ENCODE results near the gene WNT7B. TPM values are rescaled to one million over a fixed set of nuclear protein-coding genes. Genes with fewer than 3 reads are reported as not detected.

The WNT7B gene
- total RNA-seq, 1 donor from 2014 or later, result 3.7 TPM

DNA sequence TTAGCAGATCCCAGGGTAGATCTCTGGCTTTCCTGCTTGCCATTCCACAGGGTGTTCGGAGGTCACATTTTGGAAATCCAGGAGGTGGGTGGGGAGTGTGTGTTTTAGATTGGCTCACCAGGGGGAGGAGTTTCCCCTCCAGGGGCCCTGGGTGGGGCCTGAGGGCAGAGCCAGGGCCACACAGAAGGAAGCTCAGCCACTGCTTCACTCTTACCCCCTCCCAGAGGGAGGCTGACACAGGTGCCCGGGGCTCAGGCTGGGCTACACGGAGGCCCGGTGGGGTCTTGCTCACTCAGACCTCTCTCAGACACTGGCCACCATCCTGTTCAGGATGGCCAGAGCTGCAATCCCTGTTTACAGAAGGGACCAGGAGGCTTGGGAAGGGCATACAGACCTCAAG is 2.5 kb downstream of the WNT7B start:
- H3K27ac Mint-ChIP-seq, result no peak overlapping the region
- no peaks in the 10 kb centered on the region for H3K36me3 Mint-ChIP-seq (ENCODE audit: insufficient read depth)
- peaks cover 11% of the 10 kb centered on the region for H3K4me1 Mint-ChIP-seq (ENCODE audit: low read depth)
- H3K4me3 Mint-ChIP-seq (ENCODE audit: low read depth), result peak overlapping the region; percentile 52
- peaks cover 54% of the 10 kb centered on the region for H3K27me3 Mint-ChIP-seq
- no peak for DNase-seq (ENCODE audit: low spot score, unreplicated experiment)
- no peak for TF ChIP-seq CTCF (IDR thresholded peaks at IDR 0.05; ENCODE audit: unreplicated experiment)
- H3K9me3 Mint-ChIP-seq (ENCODE audit: low read depth), result no peaks in the 10 kb centered on the region

DNA sequence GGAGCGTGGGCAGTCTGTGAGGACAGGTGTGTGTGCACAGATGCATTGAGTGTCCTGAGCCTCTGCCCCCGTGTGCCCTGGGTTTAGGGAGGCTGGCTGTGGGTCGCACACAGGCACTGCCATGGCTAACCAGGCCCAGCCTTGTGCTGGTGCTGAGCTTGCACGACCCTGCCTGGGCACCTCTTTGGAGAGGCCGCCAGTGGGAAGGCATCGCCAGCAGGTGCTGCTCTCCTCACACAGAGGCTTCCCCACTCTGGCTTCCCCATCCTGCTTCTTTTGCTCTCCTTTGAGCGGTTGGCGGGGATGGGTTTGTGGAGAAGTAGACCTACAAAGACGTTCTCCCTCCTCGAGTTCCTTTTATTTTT is 4.1 kb downstream of the WNT7B start:
- H3K4me1 Mint-ChIP-seq (ENCODE audit: low read depth), result peaks cover 14% of the 10 kb centered on the region
- no peak overlapping the region for H3K4me3 Mint-ChIP-seq (ENCODE audit: low read depth)
- DNase-seq (ENCODE audit: low spot score, unreplicated experiment), result no peak
- no peak overlapping the region for H3K27ac Mint-ChIP-seq
- H3K9me3 Mint-ChIP-seq (ENCODE audit: low read depth), result no peaks in the 10 kb centered on the region
- H3K36me3 Mint-ChIP-seq (ENCODE audit: insufficient read depth), result no peaks in the 10 kb centered on the region
- no peak for TF ChIP-seq CTCF (IDR thresholded peaks at IDR 0.05; ENCODE audit: unreplicated experiment)
- H3K27me3 Mint-ChIP-seq, result peaks cover 58% of the 10 kb centered on the region

GRCh38 chr22:45972091-45972888 is 4.7 kb downstream of the WNT7B start:
- Mint-ChIP-seq H3K36me3 (ENCODE audit: insufficient read depth) (no peaks in the 10 kb centered on the region), H3K4me3 (ENCODE audit: low read depth) (no peak overlapping the region), H3K4me1 (ENCODE audit: low read depth) (peaks cover 14% of the 10 kb centered on the region), H3K9me3 (ENCODE audit: low read depth) (no peaks in the 10 kb centered on the region), H3K27ac (no peak overlapping the region), H3K27me3 (peaks cover 53% of the 10 kb centered on the region)
- DNase-seq (ENCODE audit: low spot score, unreplicated experiment), result no peak
- peak; percentile 19 for TF ChIP-seq CTCF (IDR thresholded peaks at IDR 0.05; ENCODE audit: unreplicated experiment)

DNA sequence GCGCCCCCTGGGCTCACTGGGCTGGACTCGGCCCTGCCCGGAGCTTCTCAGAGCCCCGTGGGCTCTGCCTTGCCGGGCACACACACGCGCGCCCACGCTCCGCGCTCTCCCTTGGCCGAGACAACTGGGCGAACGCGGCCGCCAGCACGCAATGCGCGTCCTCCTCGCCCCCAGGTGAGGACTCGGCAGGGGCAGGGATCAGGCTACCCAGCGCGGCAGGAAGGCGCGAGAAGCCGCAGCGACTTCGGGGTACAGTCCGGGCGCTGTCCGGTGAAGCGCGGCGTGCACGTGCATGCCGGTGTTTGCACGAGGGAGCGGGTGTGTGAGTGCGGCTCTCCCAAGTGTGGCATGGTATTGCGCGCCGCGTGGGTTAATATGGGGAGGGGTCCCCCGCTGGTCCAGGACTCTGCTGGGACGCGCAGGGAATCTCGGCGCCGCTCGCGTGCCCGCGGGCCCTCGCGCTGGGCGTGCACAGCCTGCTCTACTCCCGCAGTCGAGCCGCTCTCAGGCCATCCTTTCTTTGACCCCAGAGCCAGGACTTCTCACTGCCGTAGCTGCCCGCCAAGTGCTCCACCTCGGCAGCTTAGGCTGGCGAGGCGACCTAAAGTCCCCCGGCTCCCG is 5.4 kb downstream of the WNT7B start:
- Mint-ChIP-seq H3K4me1 (ENCODE audit: low read depth) (peaks cover 14% of the 10 kb centered on the region), H3K27me3 (peaks cover 52% of the 10 kb centered on the region), H3K9me3 (ENCODE audit: low read depth) (no peaks in the 10 kb centered on the region), H3K27ac (no peak overlapping the region), H3K4me3 (ENCODE audit: low read depth) (no peak overlapping the region), H3K36me3 (ENCODE audit: insufficient read depth) (no peaks in the 10 kb centered on the region)
- TF ChIP-seq CTCF (IDR thresholded peaks at IDR 0.05; ENCODE audit: unreplicated experiment), result no peak
- no peak for DNase-seq (ENCODE audit: low spot score, unreplicated experiment)

DNA sequence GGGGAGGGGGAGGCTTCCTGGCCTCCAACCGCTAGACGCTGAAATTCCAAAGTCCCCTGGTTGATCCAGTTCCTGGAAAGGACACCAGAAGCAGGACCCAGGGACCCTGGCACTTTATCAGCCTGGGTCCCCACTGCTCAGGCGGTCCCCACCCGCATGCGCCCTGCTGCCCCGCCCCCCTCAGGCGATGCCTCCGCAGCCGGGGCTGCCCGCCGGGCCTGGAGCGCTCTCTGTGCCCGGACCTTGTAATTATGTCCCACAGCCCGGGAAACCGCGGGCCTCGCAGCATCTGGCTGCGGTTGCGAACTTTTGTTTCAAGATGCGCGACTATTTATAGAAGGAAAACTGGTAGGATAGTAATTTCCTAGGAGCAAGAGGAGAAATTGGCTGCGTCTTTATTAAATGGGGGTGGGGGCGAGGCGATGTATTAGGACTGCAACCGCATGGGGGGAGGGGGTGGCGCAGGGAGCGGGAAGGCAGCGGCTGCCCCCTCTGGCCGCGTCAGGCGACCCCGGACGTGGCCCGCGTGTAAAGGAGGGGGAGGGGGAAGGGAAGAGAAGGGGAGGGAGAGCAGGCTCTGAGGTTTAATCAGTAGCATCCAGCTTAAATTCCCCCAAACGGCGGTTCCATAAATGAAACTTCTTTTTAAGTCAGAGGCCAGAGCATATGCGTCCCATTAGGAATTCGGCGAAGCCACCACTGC is 6.1 kb downstream of the WNT7B start:
- Mint-ChIP-seq H3K27ac (no peak overlapping the region), H3K9me3 (ENCODE audit: low read depth) (no peaks in the 10 kb centered on the region), H3K27me3 (peaks cover 52% of the 10 kb centered on the region), H3K4me1 (ENCODE audit: low read depth) (peaks cover 16% of the 10 kb centered on the region), H3K36me3 (ENCODE audit: insufficient read depth) (no peaks in the 10 kb centered on the region), H3K4me3 (ENCODE audit: low read depth) (no peak overlapping the region)
- TF ChIP-seq CTCF (IDR thresholded peaks at IDR 0.05; ENCODE audit: unreplicated experiment), result no peak
- DNase-seq (ENCODE audit: low spot score, unreplicated experiment), result no peak

All from progenitor cell of endocrine pancreas (in vitro differentiated cells).